Dendritic cell treated with granulocyte-macrophage colony-stimulating factor and Interleukin-4, amounts not matched to agents 40 ng/mL and 50 ng/mL, for 4 days (primary cell): ENCODE data around the gene NLRC3.
A peak's percentile ranks its signal among the peaks of the same experiment; 100 is the strongest.

Experiments
- H3K27ac Mint-ChIP-seq: one replicate; pipeline ENCODE4 v1.8.0; 2022; ENCODE audit warnings: mild to moderate bottlenecking, mixed read lengths
- H3K27me3 Mint-ChIP-seq: one replicate; pipeline ENCODE4 v1.8.0; 2022; ENCODE audit warnings: mild to moderate bottlenecking, mixed read lengths
- H3K36me3 Mint-ChIP-seq: one replicate; pipeline ENCODE4 v1.8.0; 2022; ENCODE audit warnings: low read depth, mixed read lengths
- H3K4me1 Mint-ChIP-seq: one replicate; pipeline ENCODE4 v1.8.0; 2022; ENCODE audit warnings: low read depth, mixed read lengths
- H3K4me3 Mint-ChIP-seq: one replicate; pipeline ENCODE4 v1.8.0; 2022; ENCODE audit warnings: mild to moderate bottlenecking, moderate library complexity, mixed read lengths
- H3K9me3 Mint-ChIP-seq: one replicate; pipeline ENCODE4 v1.8.0; 2022; ENCODE audit warnings: mixed read lengths
- intact Hi-C: fragments of 100-400 bp; cut with micrococcal nuclease; formaldehyde crosslinking; loops from one replicate; pipeline ENCODE4 v1.15.0; 2022

The NLRC3 gene

GRCh38 chr16:3579776-3580175 lies 2.6 kb upstream of the NLRC3 start:
- peak overlapping the region; percentile 48 for H3K27ac Mint-ChIP-seq
- H3K4me1 Mint-ChIP-seq, result peaks cover 51% of the 10 kb centered on the region
- H3K36me3 Mint-ChIP-seq, result peaks cover 43% of the 10 kb centered on the region
- H3K27me3 Mint-ChIP-seq, result peaks cover 37% of the 10 kb centered on the region
- no peaks in the 10 kb centered on the region for H3K9me3 Mint-ChIP-seq
- intact Hi-C loops, result no loop called here
- peak overlapping the region; percentile 7 for H3K4me3 Mint-ChIP-seq

GRCh38 chr16:3578610-3579551 lies 1.7 kb upstream of the NLRC3 start:
- Mint-ChIP-seq H3K4me1 (peaks cover 51% of the 10 kb centered on the region), H3K9me3 (no peaks in the 10 kb centered on the region), H3K27me3 (peaks cover 39% of the 10 kb centered on the region), H3K4me3 (no peak overlapping the region), H3K36me3 (peaks cover 34% of the 10 kb centered on the region), H3K27ac (peak overlapping the region; percentile 48)
- intact Hi-C loops, result no loop called here

GRCh38 chr16:3578121-3578520 lies 918 bp upstream of the NLRC3 start:
- intact Hi-C loops, result no loop called here
- Mint-ChIP-seq H3K4me1 (peaks cover 51% of the 10 kb centered on the region), H3K4me3 (no peak overlapping the region), H3K27ac (peak overlapping the region; percentile 2), H3K27me3 (peaks cover 39% of the 10 kb centered on the region), H3K9me3 (no peaks in the 10 kb centered on the region), H3K36me3 (peaks cover 27% of the 10 kb centered on the region)

- Mint-ChIP-seq H3K4me3 (no peak overlapping the region), H3K36me3 (peaks cover 7% of the 10 kb centered on the region), H3K27me3 (peaks cover 36% of the 10 kb centered on the region), H3K4me1 (peaks cover 47% of the 10 kb centered on the region), H3K9me3 (peaks cover 2% of the 10 kb centered on the region), H3K27ac (no peak overlapping the region)
- intact Hi-C loops, result no loop called here
Observed at GRCh38 chr16:3576211-3576610, 992 bp downstream of the NLRC3 start.

- Mint-ChIP-seq H3K4me1 (peaks cover 40% of the 10 kb centered on the region), H3K9me3 (peaks cover 9% of the 10 kb centered on the region), H3K4me3 (no peak overlapping the region), H3K27me3 (peaks cover 35% of the 10 kb centered on the region), H3K27ac (no peak overlapping the region), H3K36me3 (peaks cover 3% of the 10 kb centered on the region)
- intact Hi-C loops, result no loop called here
Observed at GRCh38 chr16:3575491-3575890, 1.7 kb downstream of the NLRC3 start.

GRCh38 chr16:3574195-3574594 lies 3.0 kb downstream of the NLRC3 start:
- peaks cover 27% of the 10 kb centered on the region for H3K4me1 Mint-ChIP-seq
- H3K4me3 Mint-ChIP-seq, result no peak overlapping the region
- peaks cover 15% of the 10 kb centered on the region for H3K9me3 Mint-ChIP-seq
- no peak overlapping the region for H3K27ac Mint-ChIP-seq
- intact Hi-C loops, result no loop called here
- peaks cover 35% of the 10 kb centered on the region for H3K27me3 Mint-ChIP-seq
- H3K36me3 Mint-ChIP-seq, result peaks cover 7% of the 10 kb centered on the region

GRCh38 chr16:3573146-3573815 lies 3.9 kb downstream of the NLRC3 start:
- H3K4me3 Mint-ChIP-seq, result no peak overlapping the region
- H3K36me3 Mint-ChIP-seq, result peaks cover 7% of the 10 kb centered on the region
- no peak overlapping the region for H3K27ac Mint-ChIP-seq
- H3K27me3 Mint-ChIP-seq, result peaks cover 30% of the 10 kb centered on the region
- peaks cover 18% of the 10 kb centered on the region for H3K4me1 Mint-ChIP-seq
- peaks cover 15% of the 10 kb centered on the region for H3K9me3 Mint-ChIP-seq
- intact Hi-C loops, result no loop called here

- no peak overlapping the region for H3K27ac Mint-ChIP-seq
- no peak overlapping the region for H3K4me3 Mint-ChIP-seq
- intact Hi-C loops, result no loop called here
- H3K36me3 Mint-ChIP-seq, result peaks cover 7% of the 10 kb centered on the region
- peaks cover 15% of the 10 kb centered on the region for H3K9me3 Mint-ChIP-seq
- peaks cover 8% of the 10 kb centered on the region for H3K27me3 Mint-ChIP-seq
- H3K4me1 Mint-ChIP-seq, result no peaks in the 10 kb centered on the region
Observed at GRCh38 chr16:3570420-3571062, 6.7 kb downstream of the NLRC3 start.

- H3K27ac Mint-ChIP-seq, result no peak overlapping the region
- no peaks in the 10 kb centered on the region for H3K4me1 Mint-ChIP-seq
- H3K4me3 Mint-ChIP-seq, result no peak overlapping the region
- intact Hi-C loops, result no loop called here
- H3K9me3 Mint-ChIP-seq, result peaks cover 15% of the 10 kb centered on the region
- peaks cover 7% of the 10 kb centered on the region for H3K36me3 Mint-ChIP-seq
- H3K27me3 Mint-ChIP-seq, result peaks cover 6% of the 10 kb centered on the region
Observed at GRCh38 chr16:3569851-3570250, 7.4 kb downstream of the NLRC3 start.

- Mint-ChIP-seq H3K4me1 (no peaks in the 10 kb centered on the region), H3K27ac (no peak overlapping the region), H3K9me3 (peaks cover 15% of the 10 kb centered on the region), H3K4me3 (no peak overlapping the region), H3K27me3 (peaks cover 4% of the 10 kb centered on the region), H3K36me3 (peaks cover 7% of the 10 kb centered on the region)
- intact Hi-C loops, result no loop called here
Observed at GRCh38 chr16:3566990-3567389, 10.2 kb downstream of the NLRC3 start.

GRCh38 chr16:3564889-3565141 lies 12.4 kb downstream of the NLRC3 start:
- Mint-ChIP-seq H3K27ac (no peak overlapping the region), H3K36me3 (no peaks in the 10 kb centered on the region), H3K4me1 (no peaks in the 10 kb centered on the region), H3K27me3 (peaks cover 4% of the 10 kb centered on the region), H3K4me3 (no peak overlapping the region), H3K9me3 (no peaks in the 10 kb centered on the region)
- intact Hi-C loops, result no loop called here

- H3K9me3 Mint-ChIP-seq, result no peaks in the 10 kb centered on the region
- H3K36me3 Mint-ChIP-seq, result no peaks in the 10 kb centered on the region
- no peaks in the 10 kb centered on the region for H3K4me1 Mint-ChIP-seq
Observed at GRCh38 chr16:3564130-3564888, 12.9 kb downstream of the NLRC3 start.

GRCh38 chr16:3562914-3563480 lies 14.2 kb downstream of the NLRC3 start:
- no peaks in the 10 kb centered on the region for H3K9me3 Mint-ChIP-seq
- H3K36me3 Mint-ChIP-seq, result no peaks in the 10 kb centered on the region
- no peaks in the 10 kb centered on the region for H3K4me1 Mint-ChIP-seq
- H3K27me3 Mint-ChIP-seq, result peaks cover 4% of the 10 kb centered on the region
- no peak overlapping the region for H3K4me3 Mint-ChIP-seq
- intact Hi-C loops, result no loop called here
- H3K27ac Mint-ChIP-seq, result no peak overlapping the region

More at GRCh38 chr16:3564130-3564888, 12.9 kb downstream of the NLRC3 start:
- peaks cover 4% of the 10 kb centered on the region for H3K27me3 Mint-ChIP-seq
- H3K4me3 Mint-ChIP-seq, result no peak overlapping the region
- intact Hi-C loops, result no loop called here
- H3K27ac Mint-ChIP-seq, result no peak overlapping the region
